Fibroblast of the conjunctiva (primary cell): ENCODE results near the gene BSCL2.
"Not testable (repeated sequence)": the region's sequence is repeated elsewhere in the genome, so short reads cannot be mapped to it uniquely, and the experiment has no call there.

Experiments used
- DNase-seq: peaks from one replicate; pipeline ENCODE4 v3.0.0-alpha.2; 2010; ENCODE audit warnings: low read depth

The BSCL2 gene

DNA sequence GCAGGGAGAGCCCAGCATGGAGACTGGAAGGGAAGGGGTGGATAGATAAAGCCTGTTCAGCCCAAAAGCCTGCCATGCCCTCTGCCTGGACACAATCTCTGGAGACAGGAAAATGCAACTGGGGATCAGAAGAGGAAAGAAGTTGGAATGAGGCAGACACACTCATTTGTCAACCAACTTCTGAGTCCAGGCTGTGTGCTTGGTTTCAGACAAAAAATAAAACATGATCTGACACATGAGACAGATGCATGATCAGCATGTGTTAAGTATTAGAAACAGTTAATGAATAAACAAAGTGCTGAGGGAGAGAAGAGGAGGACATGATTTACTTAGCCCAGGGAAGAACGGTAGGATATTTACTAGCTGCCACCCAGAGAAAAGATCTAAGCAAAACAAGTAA, 18.7 kb downstream of the BSCL2 start:
- no peak for DNase-seq

DNA sequence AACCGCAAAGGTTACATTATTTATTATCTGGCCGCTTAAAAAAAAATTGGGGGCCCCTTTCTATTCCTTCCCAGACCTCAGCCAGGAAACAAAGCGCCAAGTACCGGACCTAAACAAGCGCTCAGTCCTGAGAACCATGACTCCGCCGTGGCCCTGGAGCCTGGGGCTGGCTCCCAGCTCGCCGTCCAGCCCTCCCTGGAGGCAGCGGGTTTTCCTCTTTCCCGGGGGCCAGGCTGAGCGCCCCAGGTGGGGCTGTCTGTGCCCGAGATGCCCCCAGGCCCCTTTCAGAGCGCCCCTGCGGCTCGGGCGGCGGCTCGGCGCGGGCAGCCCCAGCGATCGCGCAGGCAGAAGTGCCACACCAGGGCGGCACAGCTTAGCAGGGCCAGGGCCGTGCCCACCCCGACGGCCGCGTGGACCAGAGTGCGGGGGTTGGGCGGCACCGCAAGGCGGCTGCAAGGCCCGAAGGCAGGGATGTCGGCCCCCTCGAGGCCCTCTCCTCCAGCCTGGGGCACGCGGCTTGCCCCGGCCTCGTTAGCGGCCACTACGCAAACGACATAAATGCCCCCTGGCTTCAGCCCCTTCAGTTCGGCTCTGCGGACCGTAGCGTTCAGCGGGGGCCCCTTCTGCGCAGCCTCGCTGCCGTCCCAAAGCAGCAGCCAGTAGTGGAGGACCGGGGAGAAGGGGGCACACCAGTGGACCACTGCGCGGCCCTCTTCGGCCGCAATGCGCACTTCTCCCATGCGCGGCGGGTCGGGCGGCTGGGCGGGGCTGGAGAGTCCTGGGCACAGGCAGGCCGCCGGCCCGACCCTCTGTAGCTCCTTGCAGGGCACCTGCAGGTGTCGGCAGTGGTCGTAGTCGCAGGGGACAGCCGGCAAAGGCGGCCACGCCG, 19.5 kb downstream of the BSCL2 start:
- no peak for DNase-seq

DNA sequence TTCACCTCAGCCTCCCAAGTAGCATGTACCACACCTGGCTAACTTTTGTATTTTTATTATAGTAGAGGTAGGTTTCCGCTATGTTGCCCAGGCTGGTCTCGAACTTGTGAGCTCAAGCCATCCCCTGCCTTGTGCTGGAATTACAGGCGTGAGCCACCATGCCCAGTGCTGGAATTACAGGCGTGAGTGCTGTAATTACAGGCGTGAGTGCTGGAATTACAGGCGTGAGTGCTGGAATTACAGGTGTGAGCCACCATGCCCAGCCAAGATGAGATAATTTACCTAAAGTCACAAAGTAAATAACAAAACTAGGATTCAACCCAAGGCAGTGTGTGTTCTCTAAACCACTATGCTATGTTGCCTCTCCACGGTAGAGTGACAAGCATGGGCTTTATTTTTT, 24.7 kb downstream of the BSCL2 start:
- no peak for DNase-seq

DNA sequence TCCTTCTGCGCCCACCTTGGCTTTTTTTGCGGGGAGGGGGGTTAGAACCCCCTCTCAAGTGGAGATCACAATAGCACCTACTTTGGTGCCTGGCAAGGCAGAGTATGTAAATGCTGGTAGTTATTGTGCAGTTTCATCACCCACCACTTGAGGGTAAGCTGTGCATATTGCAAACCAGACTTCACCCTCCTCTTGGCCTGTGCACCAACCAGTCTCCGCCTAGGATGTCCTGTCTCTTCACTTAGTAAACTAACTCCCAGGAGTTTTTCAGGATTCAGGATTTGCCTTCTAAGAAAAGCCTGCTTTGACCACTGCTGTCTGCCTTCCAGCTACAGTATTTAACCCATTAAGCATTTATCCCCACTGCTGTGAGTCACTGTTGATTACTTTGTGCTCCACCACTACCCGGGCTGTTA, 26.4 kb downstream of the BSCL2 start:
- peak; percentile 87 for DNase-seq

DNA sequence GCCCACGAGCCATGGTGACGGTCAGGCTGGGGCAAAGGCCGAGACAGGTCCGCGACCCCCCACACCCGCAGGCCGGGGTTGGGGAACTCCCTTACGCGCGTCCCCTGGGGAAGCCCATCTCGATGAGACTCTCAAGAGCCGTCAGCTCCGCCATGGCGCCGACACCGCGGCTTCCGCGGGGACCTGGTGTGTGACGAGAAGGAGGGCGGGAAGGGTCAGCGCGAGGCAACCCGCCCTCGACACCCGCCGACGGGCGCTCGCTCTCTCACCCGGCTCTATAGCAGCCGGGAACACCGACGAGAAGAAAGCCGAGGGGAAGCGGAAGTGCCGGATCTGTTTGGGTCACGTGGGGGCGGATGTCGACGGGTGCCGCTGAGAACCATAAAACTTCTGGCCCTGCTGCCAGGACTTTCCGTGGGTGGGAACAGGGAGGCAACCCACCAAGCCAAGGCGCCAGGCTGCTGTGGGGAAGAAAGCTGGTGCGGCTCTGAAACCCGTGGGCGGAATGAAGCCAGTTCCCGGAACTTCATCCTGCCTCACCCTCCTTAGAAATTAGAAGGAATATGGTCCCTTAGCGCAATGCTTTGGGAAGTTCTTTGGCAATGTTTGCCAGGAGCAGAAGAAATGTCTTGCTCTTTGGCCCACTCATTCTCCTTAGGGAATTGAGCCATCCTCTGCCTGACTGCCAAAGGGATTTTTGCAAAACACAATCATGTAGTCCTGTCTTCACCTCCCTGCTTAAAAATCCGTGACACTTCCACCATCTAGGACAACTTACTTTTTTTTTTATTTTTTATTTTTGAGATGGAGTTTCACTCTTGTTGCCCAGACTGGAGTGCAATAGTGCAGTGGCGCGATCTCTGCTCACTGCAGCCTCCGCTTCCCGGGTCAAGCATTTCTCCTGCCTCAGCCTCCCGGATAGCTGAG, 28.2 kb downstream of the BSCL2 start, which contains the start of gene UBXN1:
Gene UBXN1 (minus strand): TSS at position 304 of the 927 bp plus-strand sequence. CDS start 150 bp downstream, at position 154.
- DNase-seq = peak; percentile 90

DNA sequence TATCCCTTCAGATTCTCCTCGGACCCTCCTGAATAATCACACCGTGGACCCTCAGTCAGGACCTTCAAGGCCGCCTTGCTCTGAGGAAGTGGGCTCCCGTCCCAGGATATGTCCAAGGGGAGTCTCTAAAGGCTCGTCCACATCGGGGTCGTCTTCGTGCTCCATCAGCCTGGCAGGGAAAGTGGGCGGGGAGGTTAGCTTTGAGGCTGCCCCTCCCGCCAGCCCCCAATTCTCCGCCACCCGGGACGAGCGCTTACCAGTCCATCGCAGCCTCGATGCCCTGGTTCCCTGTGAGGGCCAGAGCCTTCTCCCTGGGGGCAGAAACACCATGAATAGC, 28.8 kb downstream of the BSCL2 start:
- DNase-seq = no peak

DNA sequence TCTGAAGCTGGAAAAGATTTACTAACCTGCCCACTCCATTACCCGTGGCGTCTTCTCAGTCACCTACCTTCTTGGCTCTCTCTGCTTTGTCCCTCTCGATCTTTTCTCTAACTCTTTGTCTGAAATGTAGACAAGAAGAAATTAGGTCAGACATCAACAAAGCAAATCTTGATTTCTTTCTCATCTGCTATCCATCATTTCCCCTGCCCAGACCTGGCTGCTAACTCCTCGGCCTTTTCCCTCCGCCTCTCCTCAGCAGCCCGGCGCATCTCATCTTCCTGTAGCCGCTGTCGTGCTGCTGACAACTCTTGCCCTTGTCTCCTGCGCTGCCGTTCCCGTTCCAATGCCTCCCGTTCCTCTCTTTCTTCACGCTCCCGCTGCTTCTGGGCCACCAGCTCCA, 29.5 kb downstream of the BSCL2 start:
- DNase-seq = no peak

DNA sequence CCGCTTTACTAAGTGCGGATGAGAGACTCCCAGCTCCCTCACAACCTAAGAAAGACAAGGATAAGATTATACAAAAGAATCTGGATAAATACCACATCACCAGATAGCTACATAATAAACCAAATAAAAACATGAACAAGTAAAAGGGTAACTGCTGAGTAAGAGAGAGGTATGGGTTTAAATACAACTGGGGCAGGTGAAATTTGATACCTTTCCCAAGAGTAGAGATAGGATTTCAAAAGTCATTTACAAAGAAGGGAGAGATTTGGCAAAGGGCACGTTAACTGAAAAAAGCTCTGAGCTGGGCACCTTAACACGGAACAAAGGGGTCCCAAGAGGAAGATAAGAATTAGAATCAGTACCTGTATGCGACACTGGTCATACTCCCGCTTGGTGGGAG, 30.1 kb downstream of the BSCL2 start:
- DNase-seq = no peak

DNA sequence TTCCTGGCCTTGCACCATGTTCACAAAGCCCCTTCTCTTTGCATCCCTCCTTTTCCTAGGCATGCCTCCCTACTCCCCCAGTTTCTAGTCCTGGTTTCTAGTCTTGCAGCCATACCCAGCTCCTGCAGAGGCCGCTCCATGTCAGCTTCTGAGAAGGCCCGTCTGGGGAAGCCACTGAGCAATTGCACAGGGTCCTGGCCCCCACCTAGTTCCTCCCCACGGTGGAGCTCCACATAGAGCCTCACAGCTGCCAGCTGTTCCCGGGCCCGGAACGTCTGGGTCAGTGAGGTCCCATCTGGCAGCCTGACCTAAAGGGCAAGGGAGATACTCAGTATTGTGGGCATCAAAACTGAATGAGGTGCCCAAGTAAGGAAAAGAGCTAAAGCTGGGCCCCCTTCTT, 30.5 kb downstream of the BSCL2 start:
- DNase-seq = no peak

DNA sequence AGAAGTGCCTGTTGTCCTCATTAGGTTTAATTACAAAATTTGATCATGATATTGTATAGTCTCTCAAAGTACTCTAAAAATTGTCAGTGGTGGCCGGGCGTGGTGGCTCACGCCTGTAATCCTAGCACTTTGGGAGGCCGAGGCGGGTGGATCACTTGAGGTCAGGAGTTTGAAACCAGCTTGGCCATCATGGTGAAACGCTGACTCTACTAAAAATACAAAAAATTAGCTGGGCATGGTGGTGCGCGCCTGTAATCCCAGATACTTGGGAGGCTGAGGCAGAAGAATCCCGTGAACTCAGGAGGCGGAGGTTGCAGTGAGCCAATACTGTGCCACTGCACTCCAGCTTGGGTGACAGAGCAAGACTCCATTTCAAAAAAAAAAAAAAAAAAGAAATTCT, 31.8 kb downstream of the BSCL2 start:
- DNase-seq = not testable (repeated sequence)

DNA sequence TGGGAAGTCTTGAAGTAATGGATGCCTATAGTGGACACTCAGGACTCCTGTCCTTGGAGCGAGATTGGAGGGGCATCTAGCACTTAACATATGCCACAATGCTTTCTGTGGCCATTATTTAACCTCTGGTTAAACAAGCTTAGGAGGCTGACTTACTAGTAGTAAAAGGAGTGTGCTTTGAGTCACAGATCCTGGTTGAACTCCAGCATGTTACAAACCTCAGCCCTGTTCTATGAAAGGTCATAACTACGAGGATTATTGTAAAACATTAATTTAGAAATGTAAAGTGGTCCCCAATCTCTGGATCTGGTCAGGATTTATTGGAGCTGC, 34.1 kb downstream of the BSCL2 start:
- DNase-seq = no peak

DNA sequence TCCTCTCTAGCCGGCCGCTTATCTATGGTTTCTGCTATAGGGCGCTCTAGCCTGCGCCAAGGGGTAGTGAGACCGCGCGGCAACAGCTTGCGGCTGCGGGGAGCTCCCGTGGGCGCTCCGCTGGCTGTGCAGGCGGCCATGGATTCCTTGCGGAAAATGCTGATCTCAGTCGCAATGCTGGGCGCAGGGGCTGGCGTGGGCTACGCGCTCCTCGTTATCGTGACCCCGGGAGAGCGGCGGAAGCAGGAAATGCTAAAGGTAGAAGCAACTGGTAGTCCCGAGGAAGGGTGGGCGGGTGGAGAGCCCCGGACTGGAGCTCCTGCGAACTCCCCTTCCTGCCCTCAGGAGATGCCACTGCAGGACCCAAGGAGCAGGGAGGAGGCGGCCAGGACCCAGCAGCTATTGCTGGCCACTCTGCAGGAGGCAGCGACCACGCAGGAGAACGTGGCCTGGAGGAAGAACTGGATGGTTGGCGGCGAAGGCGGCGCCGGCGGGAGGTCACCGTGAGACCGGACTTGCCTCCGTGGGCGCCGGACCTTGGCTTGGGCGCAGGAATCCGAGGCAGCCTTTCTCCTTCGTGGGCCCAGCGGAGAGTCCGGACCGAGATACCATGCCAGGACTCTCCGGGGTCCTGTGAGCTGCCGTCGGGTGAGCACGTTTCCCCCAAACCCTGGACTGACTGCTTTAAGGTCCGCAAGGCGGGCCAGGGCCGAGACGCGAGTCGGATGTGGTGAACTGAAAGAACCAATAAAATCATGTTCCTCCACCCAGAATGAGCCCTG, 35.4 kb downstream of the BSCL2 start, which contains the start of the genes LBHD1 and UQCC3:
Gene LBHD1 (minus strand): TSS at position 660 of the 782 bp plus-strand sequence. CDS start 2,236 bp downstream, outside the sequence.
Gene UQCC3 (plus strand): TSS at position 66 of the 782 bp plus-strand sequence. CDS start 73 bp downstream, at position 139.
- no peak for DNase-seq

DNA sequence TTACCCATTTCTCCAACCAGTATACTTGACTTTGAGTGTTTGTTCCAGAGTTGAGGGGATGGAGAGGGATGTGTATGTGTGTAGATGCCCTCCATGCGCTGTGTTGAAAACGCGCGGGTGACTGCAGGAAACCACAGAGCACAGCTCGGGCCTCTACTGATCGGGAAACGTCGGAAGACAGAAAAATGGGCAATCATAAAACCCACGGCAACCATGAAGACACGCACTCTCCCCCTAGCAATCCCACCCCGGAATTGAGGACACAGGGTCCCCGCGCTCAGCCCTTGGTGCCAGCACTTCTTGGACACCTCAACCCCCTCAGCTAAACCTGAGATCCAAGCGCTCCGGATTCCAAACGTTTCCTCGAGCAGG, 36.0 kb downstream of the BSCL2 start:
- no peak for DNase-seq

DNA sequence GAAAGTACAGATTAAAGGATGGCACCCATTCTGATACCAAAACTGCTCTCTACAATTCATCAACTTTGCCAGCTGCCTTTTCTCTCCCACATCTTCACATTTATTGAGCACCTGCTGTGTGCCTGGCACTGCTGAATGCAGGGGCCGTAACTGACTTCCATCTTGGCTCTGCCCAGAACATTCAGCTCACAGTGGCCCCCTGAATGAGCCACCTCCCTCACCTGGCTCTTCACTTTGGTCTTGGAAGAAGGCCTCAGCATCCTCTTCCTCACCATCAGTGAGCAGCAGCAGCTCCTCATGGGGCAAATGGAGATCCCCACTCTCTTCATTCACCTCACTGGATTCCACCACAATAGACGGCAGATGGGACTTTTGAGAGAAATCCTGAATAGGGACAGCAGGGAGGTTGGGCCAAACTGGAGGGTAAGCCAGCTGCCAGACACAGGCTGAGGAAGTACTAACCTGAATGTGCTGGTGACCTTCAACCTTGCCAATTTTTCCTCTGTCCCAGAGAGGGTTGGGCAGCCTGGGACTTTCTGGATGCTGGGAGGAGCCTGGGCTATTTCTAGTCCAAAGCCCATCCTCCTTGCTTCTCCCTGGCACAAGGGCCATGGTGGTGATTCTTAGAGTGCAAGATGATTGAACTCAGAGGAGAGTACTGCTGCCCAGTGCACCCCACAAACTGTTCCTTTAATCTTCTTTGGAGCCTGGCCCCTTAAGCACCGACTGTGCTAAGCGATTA, 37.6 kb downstream of the BSCL2 start:
- no peak for DNase-seq

DNA sequence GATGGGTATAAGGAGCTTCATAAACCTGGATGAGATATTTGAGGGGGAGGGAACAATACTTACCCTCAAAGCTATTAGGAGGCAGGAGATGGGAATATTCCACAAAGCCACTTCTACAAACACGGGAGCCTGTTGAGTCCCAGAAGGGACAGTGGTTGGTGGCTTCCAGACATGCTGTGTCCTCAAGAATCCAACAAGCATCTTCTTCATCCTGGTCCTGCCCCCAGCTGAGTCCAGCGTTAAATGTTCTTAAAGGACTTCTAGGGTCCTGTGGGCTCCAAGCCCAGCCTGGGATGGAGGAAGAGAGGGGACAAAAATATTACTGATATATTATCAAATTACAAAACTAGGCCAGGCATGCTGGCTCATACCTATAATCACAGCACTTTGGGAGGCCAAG, 39.8 kb downstream of the BSCL2 start:
- DNase-seq = no peak

DNA sequence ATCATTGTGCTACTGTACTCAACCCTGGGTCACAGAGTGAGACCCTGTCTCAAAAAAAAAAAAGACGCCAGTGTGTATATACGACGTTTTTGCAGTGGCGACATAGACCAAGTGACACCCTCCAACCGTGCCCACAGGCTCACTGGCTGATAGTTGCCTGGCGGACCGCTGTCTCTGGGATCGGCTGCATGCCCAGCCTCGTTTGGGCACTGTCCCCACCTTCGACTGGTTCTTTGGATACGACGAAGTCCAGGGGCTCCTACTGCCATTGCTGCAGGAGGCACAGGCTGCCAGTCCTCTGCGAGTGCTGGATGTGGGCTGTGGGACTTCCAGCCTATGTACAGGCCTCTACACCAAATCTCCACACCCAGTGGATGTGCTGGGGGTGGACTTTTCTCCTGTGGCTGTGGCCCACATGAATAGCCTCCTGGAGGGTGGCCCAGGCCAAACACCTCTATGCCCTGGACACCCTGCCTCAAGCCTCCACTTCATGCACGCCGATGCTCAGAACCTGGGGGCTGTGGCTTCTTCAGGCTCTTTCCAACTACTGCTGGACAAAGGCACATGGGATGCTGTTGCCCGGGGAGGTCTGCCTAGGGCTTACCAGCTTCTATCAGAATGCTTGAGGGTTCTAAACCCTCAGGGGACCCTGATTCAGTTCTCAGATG, 40.8 kb downstream of the BSCL2 start:
- no peak for DNase-seq

DNA sequence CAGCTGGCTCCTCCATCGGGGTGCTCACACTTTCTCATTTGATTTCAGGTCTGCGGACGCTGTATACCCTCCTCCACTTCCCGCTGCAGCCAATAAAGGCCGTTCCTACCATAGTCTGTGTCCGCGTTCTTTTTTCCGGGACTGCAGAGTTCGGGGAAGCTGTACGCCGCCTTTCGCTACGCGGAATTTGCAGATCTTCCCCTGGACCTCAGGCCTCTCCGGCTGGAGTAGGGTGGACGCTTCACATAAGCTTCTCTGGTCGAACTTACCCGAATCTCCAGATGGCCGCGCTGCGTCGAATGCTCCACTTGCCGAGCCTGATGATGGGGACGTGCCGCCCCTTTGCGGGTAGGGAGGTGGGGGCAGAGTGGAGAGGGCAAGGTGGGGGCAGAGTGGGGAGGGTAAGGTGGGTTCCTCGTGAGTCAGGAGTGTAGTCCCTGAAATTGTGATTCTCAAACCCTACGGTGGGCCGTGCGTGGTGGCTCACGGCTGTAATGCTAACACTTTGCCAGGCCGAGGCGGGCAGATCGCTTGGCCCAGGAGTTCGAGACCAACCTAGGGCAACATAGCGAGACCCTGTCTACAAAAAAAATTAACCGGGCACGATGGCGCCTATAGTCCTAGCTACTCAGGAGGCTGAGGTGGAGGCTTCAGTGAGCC, 41.5 kb downstream of the BSCL2 start:
- DNase-seq = no peak

DNA sequence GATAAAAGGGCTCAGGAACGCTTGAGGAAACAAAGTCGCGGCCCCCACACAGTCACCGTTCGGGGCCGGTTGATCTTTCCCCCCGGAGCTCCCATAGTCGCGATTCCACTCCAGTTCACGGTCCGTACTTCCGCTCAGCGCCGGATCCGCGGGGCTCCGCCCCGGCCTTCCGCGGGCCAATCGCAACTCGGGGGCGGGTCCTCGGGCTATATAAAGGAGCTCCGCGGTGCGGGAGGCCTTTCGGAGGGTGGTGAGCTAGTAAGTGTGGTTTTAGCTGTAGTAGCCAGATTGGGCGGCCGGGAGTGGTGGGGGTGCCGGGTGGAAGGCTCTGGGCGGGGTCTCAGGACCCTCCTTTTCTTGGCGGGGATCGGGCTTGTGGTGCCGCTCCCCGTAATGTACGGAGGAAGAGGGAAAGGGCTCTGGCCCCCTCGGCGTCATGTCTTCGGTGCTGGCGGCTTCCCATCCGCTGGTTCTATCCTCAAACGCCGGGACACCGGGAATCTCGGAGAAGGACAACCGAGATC, 42.1 kb downstream of the BSCL2 start, which contains the start of the genes C11orf98 and CSKMT:
Gene C11orf98 (minus strand): TSS at position 136 of the 524 bp plus-strand sequence. CDS start 41 bp downstream, at position 95.
Gene CSKMT (plus strand): TSS at position 238 of the 524 bp plus-strand sequence. CDS start 568 bp downstream, outside the sequence.
- DNase-seq = peak; percentile 89

DNA sequence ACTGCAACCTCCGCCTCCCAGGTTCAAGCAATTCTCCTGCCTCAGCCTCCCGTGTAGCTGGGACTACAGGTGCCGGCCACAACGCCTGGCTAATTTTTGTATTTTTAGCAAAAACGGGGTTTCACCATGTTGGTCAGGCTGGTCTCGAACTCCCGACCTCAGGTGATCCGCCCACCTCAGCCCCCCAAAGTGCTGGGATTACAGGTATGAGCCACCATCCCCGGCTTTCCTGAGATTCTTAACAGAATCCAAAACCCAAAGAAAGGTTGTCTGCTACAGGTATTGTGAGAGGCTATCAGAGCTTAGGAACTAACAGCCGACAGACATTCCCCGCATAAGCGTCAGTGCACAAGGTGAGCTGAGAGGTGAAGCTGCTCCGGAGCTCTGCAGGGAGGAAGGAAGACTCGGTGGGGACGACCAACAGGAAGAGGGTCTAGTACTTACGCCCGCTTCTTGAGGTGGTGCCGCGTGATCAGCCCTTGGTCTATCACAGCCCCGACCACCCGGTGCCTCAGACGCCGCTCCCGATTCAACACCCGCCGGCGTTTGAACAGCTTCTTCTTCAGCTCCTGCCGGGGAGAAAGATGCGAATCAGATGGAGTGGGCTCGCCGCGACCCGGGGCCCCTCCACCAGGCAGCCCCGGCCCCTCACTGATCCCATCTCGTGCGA, 42.7 kb downstream of the BSCL2 start:
- no peak for DNase-seq
